Effector CD8-positive, alpha-beta T cell (primary cell): ENCODE results near the gene SLC23A1.
"Not testable (repeated sequence)": the region's sequence is repeated elsewhere in the genome, so short reads cannot be mapped to it uniquely, and the experiment has no call there.

Experiments used
- DNase-seq: peaks from one replicate; lab custom pipeline; 2025; lab: John Stamatoyannopoulos, UW

SLC23A1 gene

DNA sequence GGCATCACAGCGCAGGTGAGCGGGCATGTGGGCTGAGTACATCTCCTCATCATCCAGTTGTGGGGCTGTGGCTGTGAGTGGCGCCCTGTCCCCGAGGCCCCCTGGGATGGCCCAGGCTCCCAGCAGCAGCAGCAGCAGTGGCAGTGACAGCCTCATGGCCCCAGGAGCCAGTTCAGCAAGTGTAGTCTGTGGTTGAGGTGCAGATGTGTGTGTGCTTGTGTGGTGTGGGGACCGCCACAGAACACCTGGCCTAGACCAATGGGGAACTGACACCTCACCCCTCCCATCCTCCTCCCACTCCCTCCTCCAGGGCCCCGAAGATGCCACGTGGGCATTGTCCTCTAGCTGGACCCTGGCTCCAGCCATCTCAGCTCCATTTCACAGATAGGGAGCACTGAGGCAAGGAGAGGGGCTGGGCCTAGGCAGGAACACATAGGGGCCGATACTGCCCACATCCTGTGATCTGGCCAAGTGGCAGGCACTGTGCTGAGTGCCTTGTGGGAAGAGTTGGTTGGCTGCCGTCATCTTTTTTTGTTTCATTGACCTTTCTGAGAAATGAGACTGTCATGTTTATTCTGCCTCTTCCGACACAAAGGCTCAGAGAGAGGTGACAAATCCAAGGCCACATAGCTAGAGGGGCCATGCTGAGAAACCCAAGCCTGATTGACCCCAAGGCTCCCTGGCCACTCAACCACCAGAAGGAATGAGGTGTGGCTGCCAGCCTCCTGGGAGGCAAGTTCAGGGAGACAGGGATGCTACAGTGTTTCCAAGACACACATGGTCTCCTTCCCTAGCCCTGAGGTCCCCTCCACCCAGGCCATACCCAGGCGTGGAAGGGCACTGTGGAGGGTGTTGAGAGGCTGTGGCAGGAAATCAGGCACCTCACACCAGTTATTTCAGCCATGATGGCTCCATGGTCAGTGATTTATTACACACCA, 6.9 kb upstream of the SLC23A1 start, which contains the start of gene MZB1:
TSS of gene MZB1 (minus strand) at position 213 of the 938 bp plus-strand sequence. CDS start at position 156, 57 bp downstream.
- DNase-seq: no peak

DNA sequence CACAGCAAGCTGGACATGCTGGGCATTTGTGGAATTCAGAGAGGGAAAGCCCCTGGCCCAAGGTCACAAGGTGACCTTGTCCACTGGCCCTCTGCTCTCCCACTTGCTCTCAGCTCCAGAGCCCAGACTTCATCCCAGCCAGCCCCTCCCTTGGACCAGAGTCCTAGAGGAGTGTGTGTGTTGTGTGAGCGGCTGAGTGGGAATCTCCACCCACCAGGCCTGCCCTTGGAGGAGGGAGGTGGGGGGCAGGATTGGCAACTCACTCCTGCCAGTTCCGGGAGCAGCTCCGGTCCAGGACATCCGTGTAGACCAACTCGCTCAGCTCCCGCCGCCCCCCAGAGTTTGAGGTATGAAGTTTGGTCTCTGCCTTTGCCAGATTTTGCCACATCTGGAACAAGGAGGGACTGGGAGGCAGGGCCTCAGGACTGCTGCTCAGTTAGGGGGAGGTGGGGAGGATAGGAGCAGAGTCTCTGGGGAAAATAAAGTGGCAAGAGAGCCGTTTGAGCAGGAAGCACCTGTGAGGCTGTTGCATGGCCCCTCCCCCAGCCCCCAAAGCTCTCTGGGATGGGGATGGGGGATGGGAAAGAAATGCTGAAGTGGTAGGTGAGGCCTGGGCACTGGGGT, 5.2 kb upstream of the SLC23A1 start:
- DNase-seq: no peak

DNA sequence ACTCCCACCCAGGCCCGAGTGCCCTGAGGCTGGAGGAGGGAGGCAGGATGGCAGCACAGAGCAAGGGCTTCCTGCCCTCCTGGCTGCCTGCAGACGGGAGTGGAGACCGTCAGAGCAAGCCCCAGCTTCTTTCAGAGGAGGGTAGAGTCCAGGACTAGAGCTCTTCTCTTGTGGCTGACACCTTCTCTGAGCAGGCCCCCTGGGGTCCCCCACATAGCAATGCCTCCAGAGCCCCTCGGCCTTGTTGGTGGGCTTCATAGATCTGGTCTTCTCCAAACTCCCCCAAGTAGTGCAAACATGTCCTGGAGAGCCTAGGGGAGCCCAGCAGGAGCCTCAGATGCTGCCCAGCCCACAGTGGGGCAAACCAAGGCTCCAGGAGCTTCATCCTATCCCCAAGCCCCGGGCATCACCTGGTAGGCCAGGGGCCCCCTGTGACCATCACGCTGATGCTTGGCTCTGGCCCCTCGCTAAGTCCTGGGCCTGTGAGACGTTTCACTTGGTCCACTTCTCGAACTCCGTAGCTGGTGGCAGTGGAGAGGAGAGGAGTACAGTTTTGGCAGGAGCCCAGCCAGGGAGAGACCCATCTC, 4.6 kb upstream of the SLC23A1 start:
- no peak for DNase-seq

DNA sequence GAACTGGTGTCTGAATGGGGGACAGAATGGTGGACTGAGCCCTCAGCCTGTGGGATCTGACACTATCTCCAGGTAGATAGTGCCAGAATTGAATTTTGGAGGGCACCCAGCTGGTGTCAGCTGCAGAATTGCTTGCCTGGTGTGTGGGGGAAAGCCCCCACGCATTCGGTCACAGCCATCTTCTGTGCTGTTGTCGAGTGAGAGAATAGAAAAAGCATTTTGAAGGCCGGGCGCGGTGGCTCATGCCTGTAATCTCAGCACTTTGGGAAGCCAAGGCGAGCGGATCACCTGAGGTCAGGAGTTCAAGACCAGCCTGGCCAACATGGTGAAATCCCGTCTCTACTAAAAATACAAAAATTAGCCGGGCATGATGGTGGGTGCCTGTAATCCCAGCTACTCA, 3.9 kb upstream of the SLC23A1 start:
- DNase-seq: not testable (repeated sequence)

DNA sequence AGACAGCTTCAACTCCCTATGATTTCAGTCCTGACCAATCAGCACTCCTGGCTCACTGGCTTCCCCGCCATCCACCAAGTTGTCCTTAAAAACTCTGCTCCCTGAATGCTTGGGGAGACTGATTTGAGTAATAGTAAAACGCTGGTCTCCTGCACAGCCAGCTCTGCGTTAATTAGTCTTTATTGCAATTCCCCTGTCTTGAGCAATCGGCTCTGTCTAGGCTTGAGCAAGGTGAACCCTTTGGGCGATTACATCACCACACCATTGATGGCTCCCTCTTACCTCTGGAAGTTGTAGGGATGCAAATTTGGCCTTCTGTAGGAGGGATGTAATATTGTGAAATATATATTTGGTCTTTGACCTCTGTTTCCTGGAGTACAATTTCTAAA, 2.9 kb upstream of the SLC23A1 start:
- no peak for DNase-seq

DNA sequence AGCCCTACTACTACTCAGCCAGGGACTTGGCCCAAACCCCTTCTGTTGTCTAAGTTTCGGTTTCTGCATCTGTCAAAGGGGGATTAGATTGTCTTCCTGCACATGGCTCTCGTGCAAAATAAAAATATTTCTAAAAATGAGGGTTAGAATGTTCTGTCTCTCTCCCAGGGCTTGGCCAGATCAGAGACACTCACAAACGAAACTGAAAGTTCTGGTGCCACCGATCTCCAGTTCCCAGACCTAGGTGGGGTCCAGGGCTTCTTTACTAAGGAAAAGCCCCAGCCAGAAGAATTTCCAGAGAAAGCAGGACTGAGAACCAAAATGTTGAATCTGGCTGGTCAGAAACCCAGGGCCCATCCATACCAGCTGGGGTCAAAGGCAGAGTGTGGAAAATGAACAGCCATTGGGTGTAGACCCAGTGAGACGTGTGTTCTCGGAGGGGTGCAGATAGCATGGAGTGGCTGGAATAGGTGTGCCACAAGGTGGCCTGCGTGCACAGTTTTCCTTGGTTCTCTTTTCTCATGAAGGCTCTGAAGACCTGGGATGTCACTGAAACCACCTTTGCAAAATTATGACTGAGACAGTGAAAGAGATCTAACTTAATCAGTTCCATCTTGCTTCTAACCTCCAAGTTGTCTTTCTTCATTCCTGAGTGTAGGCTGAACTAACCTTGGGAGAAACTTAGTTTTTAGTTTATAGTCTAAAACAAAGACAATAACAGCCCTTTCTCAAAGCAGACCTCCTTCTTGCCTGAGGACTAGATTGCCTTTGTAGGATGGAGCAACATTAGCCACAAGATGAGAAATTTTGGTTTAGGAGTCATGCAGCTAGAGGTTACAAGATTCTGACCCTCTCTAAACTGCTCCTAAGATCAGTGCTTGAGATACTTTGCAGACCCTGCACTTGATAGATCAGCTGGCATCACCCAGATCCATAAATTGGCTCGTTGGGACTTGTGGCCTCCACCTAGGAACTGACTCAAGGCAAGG, 2.3 kb upstream of the SLC23A1 start:
- no peak for DNase-seq

DNA sequence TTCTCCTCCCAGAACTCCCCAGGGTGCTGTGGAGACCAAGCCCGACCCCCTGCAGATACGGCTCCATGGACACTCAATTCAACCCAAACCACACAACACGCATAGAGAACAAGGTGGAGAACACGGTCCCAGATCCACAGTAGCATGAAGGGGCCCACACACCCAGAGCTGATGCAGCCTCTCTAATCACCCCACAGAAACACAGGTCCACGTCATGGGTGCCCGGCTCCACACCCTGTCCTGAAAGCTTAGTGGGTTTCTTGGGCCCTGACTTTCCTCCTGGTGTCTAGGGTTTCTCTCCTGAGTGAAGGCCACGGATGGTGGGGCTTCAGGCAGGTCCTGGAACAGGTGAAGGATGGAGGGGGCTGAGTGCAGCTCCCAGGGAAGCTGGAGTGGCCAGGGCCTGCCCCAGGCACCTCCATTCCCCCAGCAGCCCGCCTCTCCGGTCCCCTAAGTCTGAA, 1.5 kb upstream of the SLC23A1 start:
- DNase-seq: no peak

DNA sequence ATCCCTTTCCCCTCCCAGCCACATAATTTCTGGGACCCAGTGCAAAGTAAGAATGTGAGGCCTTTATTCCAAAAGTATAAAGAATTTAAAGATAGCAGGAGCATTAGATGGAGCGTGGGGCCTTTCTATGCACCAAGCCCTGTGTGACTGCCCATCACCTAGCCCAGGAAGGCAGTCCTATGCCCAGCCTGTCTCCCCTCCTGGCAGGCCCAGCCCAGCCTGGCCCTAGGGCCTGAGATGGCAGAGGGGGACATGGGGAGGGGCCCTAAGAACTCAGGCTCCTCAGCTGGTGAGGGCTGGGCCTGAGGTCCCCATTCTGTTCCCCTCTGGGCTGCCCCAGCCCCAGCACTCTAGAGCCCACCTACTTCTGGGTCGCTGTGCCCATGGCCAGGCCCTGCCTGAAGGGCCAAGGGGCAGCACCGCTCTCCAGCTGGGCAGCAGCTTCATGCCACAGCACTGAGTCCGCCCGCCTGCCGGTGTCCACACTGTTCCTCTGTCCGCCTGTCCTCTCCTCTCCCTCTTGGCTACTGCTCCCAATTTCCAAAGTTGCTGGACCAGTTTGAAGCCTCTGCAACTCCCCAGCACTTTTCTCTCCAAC, 995 bp upstream of the SLC23A1 start:
- no peak for DNase-seq

DNA sequence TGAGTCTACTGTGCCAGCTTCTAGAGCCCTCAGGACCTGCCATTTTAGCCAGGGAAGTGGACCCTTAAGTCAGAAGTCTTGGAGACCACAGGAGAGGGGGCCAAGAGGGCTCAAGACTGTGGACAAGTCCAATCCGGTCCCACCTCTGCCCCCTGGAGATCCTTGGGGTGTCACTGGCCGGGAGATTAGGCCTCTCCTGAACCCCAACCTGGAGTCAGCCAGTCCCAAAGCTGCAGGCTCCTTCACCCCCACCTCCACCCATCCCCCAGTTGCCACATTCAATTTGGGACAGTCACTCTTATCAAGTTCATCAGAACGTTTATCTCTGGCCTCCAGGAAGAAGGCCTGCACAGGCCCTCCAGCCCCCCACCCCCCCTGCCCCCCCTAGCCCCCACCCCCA, 290 bp downstream of the SLC23A1 start:
- no peak for DNase-seq

DNA sequence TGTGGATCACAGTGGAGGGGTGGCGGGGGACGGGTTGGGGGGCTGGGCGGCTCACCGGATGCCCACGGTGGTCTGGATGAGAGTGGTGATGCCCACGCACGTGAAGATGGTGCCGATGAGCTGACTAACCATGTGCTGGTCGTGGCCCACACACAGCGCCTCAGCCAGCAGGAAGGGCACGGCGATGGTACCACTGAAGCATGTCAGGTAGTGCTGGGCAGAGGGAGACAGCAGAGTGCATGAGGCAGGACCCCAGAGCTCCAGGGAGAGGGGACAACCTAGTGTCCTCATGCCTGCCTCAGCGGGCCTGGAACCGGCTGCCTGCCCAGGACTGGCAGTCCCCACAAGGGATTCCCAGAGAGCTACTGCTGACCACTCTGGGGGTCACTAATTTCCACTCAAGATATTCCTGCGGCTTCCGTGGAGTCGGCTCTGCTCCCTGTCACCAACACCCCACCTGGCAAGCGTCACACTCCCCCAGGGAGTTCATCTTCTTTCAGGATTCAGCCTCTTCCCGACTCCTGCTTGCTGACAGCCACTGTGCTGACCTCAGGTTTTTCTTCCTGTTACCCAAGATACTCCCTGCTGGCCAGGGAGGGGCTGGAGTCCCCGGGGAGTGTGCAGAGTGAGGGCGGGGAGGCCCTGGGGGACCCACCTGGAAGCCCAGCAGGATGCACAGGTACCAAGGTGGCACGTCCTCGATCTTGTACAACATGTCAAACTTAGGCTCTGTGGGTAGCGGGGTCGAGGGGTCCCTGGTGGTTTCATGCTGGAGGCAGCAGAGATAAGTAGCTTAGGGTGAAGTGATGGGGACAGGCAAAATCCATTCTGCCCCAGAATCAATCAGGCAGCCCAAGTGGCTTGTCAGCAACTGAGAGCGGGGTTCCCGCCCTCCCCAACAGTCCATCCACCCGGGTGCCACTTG, 998 bp downstream of the SLC23A1 start:
- no peak for DNase-seq

DNA sequence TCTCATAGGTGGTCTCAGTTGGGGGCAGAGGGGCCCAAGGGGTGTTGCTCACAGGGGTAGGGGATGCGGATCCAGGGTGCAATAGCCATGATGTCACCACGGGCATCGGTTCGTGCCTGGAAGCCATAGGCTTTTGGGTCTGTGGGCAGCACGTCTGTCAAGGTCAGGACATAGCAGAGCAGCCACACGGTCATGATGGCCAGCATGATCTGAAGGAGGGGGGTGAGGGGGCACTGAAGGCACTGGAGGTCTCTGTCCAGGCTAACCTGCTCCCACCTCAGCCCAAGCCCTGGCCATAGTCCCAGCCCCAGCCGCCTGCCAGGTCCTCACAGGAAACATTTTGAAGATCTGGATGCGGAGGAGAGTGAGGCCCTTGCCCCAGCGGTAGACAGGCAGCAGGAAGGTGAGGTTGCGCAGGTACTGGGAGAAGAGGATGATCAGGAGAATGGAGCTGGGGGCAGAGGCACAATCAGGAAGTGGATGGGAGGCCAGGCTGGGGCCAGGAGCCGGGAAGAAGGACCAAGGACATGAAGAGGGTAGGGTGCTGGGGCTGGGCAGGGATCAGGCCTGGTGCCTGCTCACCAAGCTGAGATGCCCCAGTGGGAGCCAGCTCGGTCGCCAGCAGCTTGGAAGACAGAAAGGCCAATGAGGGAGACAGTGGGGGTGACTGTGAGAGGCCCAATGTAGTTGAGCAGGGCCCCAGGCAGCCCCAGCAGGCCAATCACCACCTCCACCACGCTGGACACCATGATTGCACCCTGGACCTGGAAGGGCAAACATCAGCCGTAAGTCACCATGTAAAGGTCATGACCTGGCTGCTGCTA, 3.3 kb downstream of the SLC23A1 start:
- no peak for DNase-seq

DNA sequence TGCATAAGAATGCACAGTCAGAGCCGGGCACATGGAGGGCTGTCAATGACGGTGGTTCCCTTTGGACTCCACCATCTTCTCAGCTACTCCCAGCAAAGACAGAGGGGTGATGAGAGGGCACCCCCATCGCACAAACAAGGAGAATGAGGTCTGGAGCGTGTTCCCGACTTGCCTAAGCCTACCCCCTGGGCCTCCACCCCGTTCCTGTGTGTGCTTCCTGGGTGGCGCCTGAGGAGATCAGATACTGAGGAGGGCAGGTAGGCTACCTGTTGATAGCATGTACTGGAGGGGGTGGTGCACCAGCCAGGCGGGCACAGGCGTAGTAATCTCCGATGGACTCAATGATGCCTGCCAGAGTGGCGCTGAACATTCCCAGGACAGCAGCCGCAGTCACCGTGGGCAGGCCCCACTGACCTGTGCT, 4.1 kb downstream of the SLC23A1 start:
- DNase-seq: no peak

DNA sequence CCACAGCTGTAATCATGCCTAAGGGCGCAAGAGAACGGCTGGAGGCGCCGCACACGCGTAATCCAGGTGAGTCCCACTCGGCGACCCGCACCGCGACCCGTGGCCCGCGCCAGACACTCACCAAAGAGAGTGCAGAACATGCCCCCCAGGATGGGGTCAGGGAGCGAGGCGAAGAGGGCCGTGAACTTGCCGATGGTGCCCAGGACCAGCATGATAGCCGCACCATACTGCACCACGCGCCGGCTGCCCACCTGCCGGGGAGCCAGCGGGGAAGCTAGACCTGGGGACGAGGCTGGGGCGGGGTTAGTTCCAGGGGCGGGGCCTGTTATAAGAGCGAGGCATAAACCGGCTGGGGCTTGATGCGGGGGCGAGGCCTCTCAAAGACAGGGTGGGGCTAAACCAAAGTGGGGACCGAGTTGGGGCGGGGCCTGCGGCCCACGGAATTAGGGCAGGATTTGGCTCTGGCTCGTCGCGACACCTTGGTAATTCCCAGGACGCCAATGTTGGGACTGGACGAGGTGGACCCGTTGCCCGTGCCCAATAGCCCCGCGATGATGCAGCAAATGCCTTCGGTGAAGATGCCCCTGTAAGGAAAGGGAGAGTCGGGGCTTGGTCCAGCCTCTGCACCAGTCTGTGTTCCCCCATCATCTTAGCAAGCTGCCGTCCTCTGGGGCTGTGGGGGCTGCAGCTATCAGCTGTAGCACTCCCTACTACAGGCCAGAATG, 4.8 kb downstream of the SLC23A1 start:
- no peak for DNase-seq

DNA sequence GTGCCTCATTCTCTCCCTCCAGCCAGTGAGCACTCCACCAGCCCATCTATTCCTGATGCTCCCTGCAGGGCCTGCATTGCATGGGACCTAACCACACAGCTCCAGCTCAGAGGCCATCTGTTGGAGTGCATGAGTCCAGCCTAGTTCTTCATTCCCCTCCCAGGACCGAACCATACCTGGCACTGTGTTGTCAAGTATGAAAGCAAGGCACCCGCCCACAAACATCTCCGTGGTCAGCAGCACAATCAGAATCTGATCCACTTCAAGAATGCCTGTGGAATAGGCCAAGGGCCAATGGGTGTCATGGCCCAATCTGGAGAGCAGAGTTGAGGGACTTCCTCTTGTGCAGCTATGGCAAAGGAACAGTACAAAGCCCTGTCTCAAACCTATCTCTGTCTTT, 5.9 kb downstream of the SLC23A1 start:
- no peak for DNase-seq

DNA sequence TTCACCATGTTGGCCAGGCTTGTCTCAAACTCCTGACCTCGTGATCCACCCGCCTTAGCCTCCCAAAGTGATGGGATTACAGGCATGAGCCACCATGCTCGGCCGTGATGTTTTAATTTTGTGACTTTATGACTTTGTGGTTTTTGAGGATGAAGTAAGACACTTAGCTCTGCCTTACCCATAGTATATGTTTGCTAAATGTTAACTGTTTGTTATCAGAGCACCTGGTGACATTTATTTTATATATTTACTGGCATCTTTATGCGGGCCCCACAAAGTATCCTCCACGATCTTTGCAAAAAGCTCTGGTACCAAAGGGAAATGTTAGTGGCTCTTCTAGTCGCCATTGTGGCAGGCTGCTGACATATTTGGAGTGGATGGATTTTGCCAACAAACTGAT, 6.7 kb downstream of the SLC23A1 start:
- no peak for DNase-seq

DNA sequence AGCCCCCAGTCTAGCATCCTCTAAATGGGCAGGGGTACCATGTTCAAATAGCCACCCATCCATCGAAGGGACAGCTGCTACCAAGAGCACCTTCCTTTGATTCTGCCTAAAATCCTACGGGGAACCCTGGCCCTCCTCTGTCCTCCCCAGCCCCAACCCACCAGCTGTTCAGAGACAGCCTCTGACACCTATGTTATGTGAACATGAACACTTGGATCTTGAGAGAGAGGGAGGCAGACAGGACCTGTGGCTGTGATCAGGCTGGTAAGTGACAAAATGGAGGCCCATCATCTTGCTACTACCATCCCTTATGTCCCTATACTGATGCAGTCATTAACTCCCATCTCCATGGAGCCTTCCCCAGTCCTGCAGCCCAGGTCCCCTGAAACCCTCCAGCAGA, 8.2 kb downstream of the SLC23A1 start:
- DNase-seq: no peak

DNA sequence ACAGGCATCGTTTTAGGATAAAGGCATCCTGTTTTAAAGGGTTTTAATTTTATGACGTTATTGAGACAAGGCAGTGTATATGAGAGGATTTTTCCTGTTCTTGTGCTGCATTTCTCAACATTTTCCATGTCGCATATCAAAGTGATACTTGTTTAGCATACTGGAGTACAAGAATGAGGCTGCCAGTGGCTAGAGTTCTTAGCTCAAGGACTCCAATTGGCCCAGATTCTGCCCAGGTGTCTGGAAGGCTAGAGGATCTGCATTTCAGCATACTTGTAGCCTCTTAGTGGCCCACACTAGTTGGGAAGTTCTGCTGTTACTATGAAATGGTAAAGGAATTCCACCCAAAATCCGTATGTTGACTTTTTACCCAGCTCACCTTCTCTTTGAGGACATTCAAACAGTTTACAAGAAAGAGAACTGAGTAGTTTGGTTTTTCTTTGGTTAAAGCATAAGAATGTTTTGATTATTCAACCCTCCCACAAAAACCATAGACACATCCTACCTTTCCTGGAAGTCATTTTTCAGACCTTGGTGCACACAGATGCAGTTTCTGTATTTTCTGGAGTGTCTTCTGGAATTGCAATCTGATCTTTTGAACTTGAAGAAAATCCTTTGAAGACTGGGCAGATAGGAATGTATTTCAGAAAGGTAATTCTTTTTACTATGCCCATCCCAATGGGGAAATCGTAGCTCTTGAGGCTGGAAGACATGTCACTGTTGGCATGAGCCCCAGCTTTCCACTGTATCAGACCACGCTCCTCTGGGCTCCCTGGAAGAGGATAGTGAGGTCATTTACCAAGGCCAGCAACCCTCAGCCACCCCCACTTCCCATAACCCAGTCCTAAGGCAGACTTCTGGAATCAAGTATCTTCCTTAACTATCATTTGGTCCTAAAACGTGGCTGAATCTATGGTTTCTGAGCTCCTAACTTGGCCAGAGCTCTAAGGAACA, 11.3 kb downstream of the SLC23A1 start:
- DNase-seq: no peak
